Parathyroid adenoma (tissue), 2 donors: ENCODE measurements around the gene SLC9C2.
"Not testable (repeated sequence)": the region's sequence is repeated elsewhere in the genome, so short reads cannot be mapped to it uniquely, and the experiment has no call there.

Experiments used
- H2AFZ ChIP-seq: fragments of 300-600 bp; sonication (generic); one replicate; pipeline ENCODE4 v1.7.0; 2017; ENCODE audit warnings: antibody characterized with exemption, mild to moderate bottlenecking
- H3K27ac ChIP-seq: fragments of 300-600 bp; sonication (generic); one replicate; pipeline ENCODE4 v1.7.0; 2017
- H3K27me3 ChIP-seq: fragments of 300-600 bp; sonication (generic); one replicate; pipeline ENCODE4 v1.7.0; 2017; ENCODE audit warnings: low read length; ENCODE audit not compliant: control insufficient read depth, insufficient read depth
- H3K36me3 ChIP-seq: fragments of 300-600 bp; sonication (generic); one replicate; pipeline ENCODE4 v1.7.0; 2017; ENCODE audit warnings: low read length; ENCODE audit not compliant: control insufficient read depth, insufficient read depth
- H3K4me1 ChIP-seq: fragments of 300-600 bp; sonication (generic); one replicate; pipeline ENCODE4 v1.7.0; 2017; ENCODE audit warnings: control low read depth
- H3K4me2 ChIP-seq: fragments of 300-600 bp; sonication (generic); one replicate; pipeline ENCODE4 v1.7.0; 2017; ENCODE audit warnings: low read length
- H3K4me3 ChIP-seq: fragments of 300-600 bp; sonication (generic); one replicate; pipeline ENCODE4 v1.7.0; 2017; ENCODE audit warnings: low read depth, low read length
- H3K79me2 ChIP-seq: fragments of 300-600 bp; sonication (generic); one replicate; pipeline ENCODE4 v1.7.0; 2017; ENCODE audit warnings: control low read depth
- H3K9ac ChIP-seq: fragments of 300-600 bp; sonication (generic); one replicate; pipeline ENCODE4 v1.7.0; 2017; ENCODE audit warnings: mild to moderate bottlenecking
- H3K9me3 ChIP-seq: fragments of 300-600 bp; sonication (generic); one replicate; pipeline ENCODE4 v1.7.0; 2017; ENCODE audit warnings: low read length; ENCODE audit not compliant: control insufficient read depth
- TF ChIP-seq, protein P1 (sequence below): fragments of 300-600 bp; sonication (generic); IDR thresholded peaks from one replicate; pipeline ENCODE4 v1.7.0; 2017; ENCODE audit warnings: antibody characterized with exemption, mild to moderate bottlenecking
- donor health status: primary hyperparathyroidism.

SLC9C2 gene

DNA sequence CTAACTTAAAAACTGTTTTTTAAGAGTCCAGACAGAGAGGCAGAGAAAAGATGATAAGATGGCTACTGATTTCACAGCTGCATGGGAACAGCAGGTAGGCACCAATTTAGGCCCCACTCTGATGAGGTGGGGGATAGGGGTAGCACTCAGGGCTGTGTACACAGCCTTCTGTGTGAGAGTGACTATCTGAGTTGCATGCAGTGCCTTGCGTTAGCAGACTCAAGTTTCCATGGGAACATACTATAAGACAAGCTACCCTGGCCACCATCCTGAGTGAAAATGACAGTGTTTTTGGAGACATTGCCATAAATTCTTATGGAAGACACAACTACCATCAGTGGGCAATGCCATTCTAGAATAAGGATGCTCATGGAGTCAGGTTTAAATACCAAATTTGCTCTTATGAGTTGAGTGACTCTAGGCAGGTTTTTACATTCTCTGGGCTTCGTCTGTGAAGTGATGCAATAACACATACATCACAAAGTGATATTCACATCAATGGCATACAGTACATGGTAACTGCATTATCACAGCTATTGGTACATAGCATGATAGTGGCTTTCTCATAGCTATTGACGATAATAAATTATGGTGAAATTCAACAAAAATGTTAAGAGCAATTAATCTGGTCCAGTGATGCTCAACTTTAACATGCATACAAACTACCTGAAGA, 30.5 kb downstream of the SLC9C2 start:
- Histone ChIP-seq H2AFZ (no peak overlapping the region), H3K4me2 (no peak overlapping the region), H3K27ac (no peak overlapping the region), H3K9ac (no peak overlapping the region), H3K4me3 (no peak overlapping the region), H3K79me2 (no peaks in the 10 kb centered on the region), H3K27me3 (no peaks in the 10 kb centered on the region), H3K9me3 (no peaks in the 10 kb centered on the region), H3K36me3 (no peaks in the 10 kb centered on the region), H3K4me1 (no peaks in the 10 kb centered on the region)
- TF ChIP-seq, protein P1, sequence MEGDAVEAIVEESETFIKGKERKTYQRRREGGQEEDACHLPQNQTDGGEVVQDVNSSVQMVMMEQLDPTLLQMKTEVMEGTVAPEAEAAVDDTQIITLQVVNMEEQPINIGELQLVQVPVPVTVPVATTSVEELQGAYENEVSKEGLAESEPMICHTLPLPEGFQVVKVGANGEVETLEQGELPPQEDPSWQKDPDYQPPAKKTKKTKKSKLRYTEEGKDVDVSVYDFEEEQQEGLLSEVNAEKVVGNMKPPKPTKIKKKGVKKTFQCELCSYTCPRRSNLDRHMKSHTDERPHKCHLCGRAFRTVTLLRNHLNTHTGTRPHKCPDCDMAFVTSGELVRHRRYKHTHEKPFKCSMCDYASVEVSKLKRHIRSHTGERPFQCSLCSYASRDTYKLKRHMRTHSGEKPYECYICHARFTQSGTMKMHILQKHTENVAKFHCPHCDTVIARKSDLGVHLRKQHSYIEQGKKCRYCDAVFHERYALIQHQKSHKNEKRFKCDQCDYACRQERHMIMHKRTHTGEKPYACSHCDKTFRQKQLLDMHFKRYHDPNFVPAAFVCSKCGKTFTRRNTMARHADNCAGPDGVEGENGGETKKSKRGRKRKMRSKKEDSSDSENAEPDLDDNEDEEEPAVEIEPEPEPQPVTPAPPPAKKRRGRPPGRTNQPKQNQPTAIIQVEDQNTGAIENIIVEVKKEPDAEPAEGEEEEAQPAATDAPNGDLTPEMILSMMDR, result no peak

DNA sequence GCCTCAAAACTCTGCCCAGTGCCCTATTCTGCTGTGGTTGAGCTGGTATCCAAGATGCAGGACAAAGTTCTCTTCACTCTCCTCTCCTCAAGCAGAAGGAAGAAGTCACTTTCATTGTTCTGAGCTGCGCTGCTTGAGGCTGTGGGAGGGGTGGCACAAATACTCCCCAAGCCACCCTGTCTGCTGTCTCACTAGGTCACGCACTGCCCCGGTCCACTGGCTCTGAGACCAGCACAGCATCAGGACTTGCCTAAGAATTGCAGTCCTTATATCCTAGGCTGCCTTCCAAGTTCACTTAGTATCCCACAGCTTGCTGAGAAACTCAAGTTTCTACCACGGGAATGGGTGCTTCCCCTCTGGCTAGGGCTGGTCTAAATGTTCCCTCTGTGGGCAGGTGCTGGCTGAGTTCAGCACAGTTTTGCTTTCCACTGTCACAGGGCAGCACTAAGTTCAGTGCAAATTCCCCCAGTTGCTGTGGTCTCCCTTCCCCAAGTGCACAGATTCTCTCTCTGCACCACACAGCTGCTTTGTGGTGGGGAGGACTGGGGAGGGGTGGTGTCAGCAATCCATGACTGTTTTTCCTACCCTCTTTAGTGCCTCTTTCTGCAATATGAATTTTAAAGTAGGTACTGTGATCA, 32.4 kb downstream of the SLC9C2 start:
- Histone ChIP-seq H3K27me3 (no peaks in the 10 kb centered on the region), H3K9me3 (no peaks in the 10 kb centered on the region), H3K9ac (no peak overlapping the region), H3K27ac (no peak overlapping the region), H3K4me3 (no peak overlapping the region), H2AFZ (no peak overlapping the region), H3K4me2 (no peak overlapping the region), H3K4me1 (no peaks in the 10 kb centered on the region), H3K79me2 (no peaks in the 10 kb centered on the region), H3K36me3 (no peaks in the 10 kb centered on the region)
- TF ChIP-seq, protein P1, result no peak

- Histone ChIP-seq H2AFZ (no peak overlapping the region), H3K9me3 (no peaks in the 10 kb centered on the region), H3K4me3 (no peak overlapping the region), H3K27ac (no peak overlapping the region), H3K27me3 (no peaks in the 10 kb centered on the region), H3K36me3 (no peaks in the 10 kb centered on the region), H3K9ac (no peak overlapping the region), H3K4me2 (no peak overlapping the region), H3K4me1 (no peaks in the 10 kb centered on the region), H3K79me2 (no peaks in the 10 kb centered on the region)
- TF ChIP-seq, protein P1, result no peak
These were observed 34.4 kb downstream of the SLC9C2 start for GRCh38 chr1:173568483-173568882.

- not testable (repeated sequence) for H3K4me2 ChIP-seq, H3K9ac ChIP-seq, H3K4me3 ChIP-seq, H3K27ac ChIP-seq, H3K27me3 ChIP-seq, H3K36me3 ChIP-seq, H2AFZ ChIP-seq, H3K4me1 ChIP-seq, H3K79me2 ChIP-seq, H3K9me3 ChIP-seq
These were observed 39.0 kb downstream of the SLC9C2 start for GRCh38 chr1:173563846-173564245.

DNA sequence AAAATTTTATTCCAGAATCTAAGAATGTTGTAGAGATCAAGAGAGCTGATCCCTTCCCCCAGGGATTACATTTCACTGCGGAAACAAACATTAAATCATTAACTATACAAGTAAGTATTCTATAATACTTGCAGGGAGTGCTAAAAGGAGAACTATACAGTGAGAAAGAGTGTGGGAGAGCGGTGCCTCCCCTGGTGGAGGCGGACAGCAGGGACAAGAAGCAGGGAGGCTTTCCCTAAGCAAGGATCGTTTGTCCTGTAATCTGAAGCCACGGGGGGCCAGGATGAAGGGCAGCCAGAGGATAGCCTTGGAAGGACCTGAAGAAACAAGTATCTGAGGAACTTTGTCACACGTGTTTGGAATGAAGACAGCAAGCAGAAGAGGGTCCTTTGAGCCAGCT, 40.1 kb downstream of the SLC9C2 start:
- no peak overlapping the region for H3K9ac ChIP-seq
- H2AFZ ChIP-seq, result no peak overlapping the region
- H3K79me2 ChIP-seq, result no peaks in the 10 kb centered on the region
- H3K4me3 ChIP-seq, result no peak overlapping the region
- no peaks in the 10 kb centered on the region for H3K27me3 ChIP-seq
- no peaks in the 10 kb centered on the region for H3K9me3 ChIP-seq
- no peaks in the 10 kb centered on the region for H3K36me3 ChIP-seq
- H3K4me1 ChIP-seq, result peaks cover 3% of the 10 kb centered on the region
- no peak overlapping the region for H3K27ac ChIP-seq
- no peak overlapping the region for H3K4me2 ChIP-seq
- TF ChIP-seq, protein P1, result no peak
